Peyer's patch (tissue), 4 donors: ENCODE measurements around the gene KATNA1. TPM values are rescaled to one million over a fixed set of nuclear protein-coding genes. Genes with fewer than 3 reads are reported as not detected.

Experiments
- DNase-seq, 3 donors: peaks; one replicate each; pipeline ENCODE4 v3.0.0-alpha.2; 2017 to 2019
- H3K27ac ChIP-seq, 4 donors: fragments of 200-600 bp; sonication (generic); one replicate each; pipeline ENCODE4 v1.5.1; 2016 to 2019
- H3K27me3 ChIP-seq, 2 donors: fragments of 200-600 bp; sonication (generic); one replicate each; pipeline ENCODE4 v1.5.1; 2019
- H3K36me3 ChIP-seq, 3 donors: fragments of 200-600 bp; sonication (generic); one replicate each; pipeline ENCODE4 v1.5.1; 2016 to 2019
- H3K4me1 ChIP-seq, 4 donors: fragments of 200-600 bp; sonication (generic); one replicate each; pipeline ENCODE4 v1.5.1; 2016 to 2019
- H3K4me3 ChIP-seq, 4 donors: fragments of 200-600 bp; sonication (generic); 1 replicate in 3 of 4; 2 replicates in 1 of 4; pipeline ENCODE4 v1.5.1; 2016 to 2019; ENCODE audit warnings: mild to moderate bottlenecking in 1 of 4
- H3K9me3 ChIP-seq, 4 donors: fragments of 200-600 bp; sonication (generic); one replicate each; pipeline ENCODE4 v1.5.1; 2016 to 2019; ENCODE audit warnings: mild to moderate bottlenecking in 1 of 4
- CTCF ChIP-seq, 6 experiments: fragments of 450-650 bp in 4 of 6; fragments of 200-600 bp in 2 of 6; sonication (generic) in 1 of 6; IDR thresholded peaks; one replicate each; pipeline ENCODE4 v1.5.1; 2017 to 2019; ENCODE audit warnings: antibody characterized with exemption in 6 of 6, mild to moderate bottlenecking in 3 of 6, moderate library complexity in 1 of 6
- POLR2A ChIP-seq, 2 donors: fragments of 450-650 bp; IDR thresholded peaks; one replicate each; pipeline ENCODE4 v1.5.1; 2017; ENCODE audit warnings: antibody characterized with exemption in 2 of 2, mild to moderate bottlenecking in 2 of 2, moderate library complexity in 2 of 2
- total RNA-seq, 4 donors: library from RNA; depleted of rRNA; stranded (reverse); fragments of >200 nt; gene quantifications; one replicate each; pipeline ENCODE4 v1.1.0, GENCODE V29; 2016

Gene KATNA1
- total RNA-seq, 4 donors from 2014 or later, result 10.3 to 33.8 (median 15.0) TPM

- Histone ChIP-seq H3K9me3 (no peaks in the 10 kb centered on the region), H3K4me1 (no peaks in the 10 kb centered on the region), H3K4me3 (no peak overlapping the region), H3K36me3 (peaks cover 0 to 31% (median 0%) of the 10 kb centered on the region in 3 donors), H3K27ac (no peak overlapping the region), H3K27me3 (no peaks in the 10 kb centered on the region)
- TF ChIP-seq CTCF (IDR thresholded peaks at IDR 0.05) (no peak), POLR2A (IDR thresholded peaks at IDR 0.05) (no peak)
- no peak for DNase-seq
Observed at GRCh38 chr6:149657441-149657840, 8.9 kb upstream of the KATNA1 start.

GRCh38 chr6:149651056-149651455, 2.5 kb upstream of the KATNA1 start:
- DNase-seq, result no peak
- no peaks in the 10 kb centered on the region for H3K36me3 ChIP-seq
- no peaks in the 10 kb centered on the region for H3K27me3 ChIP-seq
- TF ChIP-seq CTCF (IDR thresholded peaks at IDR 0.05) (no peak), POLR2A (IDR thresholded peaks at IDR 0.05) (no peak)
- H3K4me1 ChIP-seq, result peaks cover 0 to 15% (median 0%) of the 10 kb centered on the region in 4 donors
- H3K27ac ChIP-seq, result no peak overlapping the region
- no peaks in the 10 kb centered on the region for H3K9me3 ChIP-seq
- H3K4me3 ChIP-seq, result no peak overlapping the region

GRCh38 chr6:149646599-149646998, 1.9 kb downstream of the KATNA1 start:
- H3K27me3 ChIP-seq, result no peaks in the 10 kb centered on the region
- no peak overlapping the region for H3K27ac ChIP-seq
- DNase-seq, result no peak
- peaks cover 0 to 15% (median 0%) of the 10 kb centered on the region in 4 donors for H3K4me1 ChIP-seq
- TF ChIP-seq POLR2A (IDR thresholded peaks at IDR 0.05) (no peak), CTCF (IDR thresholded peaks at IDR 0.05) (no peak)
- peak overlapping the region in 1 of 4 donors; percentile 76 for H3K4me3 ChIP-seq
- no peaks in the 10 kb centered on the region for H3K9me3 ChIP-seq
- no peaks in the 10 kb centered on the region for H3K36me3 ChIP-seq

GRCh38 chr6:149642829-149643580, 5.5 kb downstream of the KATNA1 start:
- no peak for DNase-seq
- no peak overlapping the region for H3K27ac ChIP-seq
- H3K9me3 ChIP-seq, result no peaks in the 10 kb centered on the region
- no peak overlapping the region for H3K4me3 ChIP-seq
- no peaks in the 10 kb centered on the region for H3K36me3 ChIP-seq
- H3K4me1 ChIP-seq, result peaks cover 0 to 11% (median 0%) of the 10 kb centered on the region in 4 donors
- H3K27me3 ChIP-seq, result no peaks in the 10 kb centered on the region
- TF ChIP-seq CTCF (IDR thresholded peaks at IDR 0.05) (no peak), POLR2A (IDR thresholded peaks at IDR 0.05) (no peak)

- no peaks in the 10 kb centered on the region for H3K27me3 ChIP-seq
- peaks cover 0 to 20% (median 0%) of the 10 kb centered on the region in 3 donors for H3K36me3 ChIP-seq
- no peak overlapping the region for H3K4me3 ChIP-seq
Observed at GRCh38 chr6:149636124-149636523, 12.4 kb downstream of the KATNA1 start.

More at GRCh38 chr6:149636124-149636523, 12.4 kb downstream of the KATNA1 start:
- no peaks in the 10 kb centered on the region for H3K4me1 ChIP-seq
- DNase-seq, result no peak
- no peaks in the 10 kb centered on the region for H3K9me3 ChIP-seq
- no peak overlapping the region for H3K27ac ChIP-seq
- no peak for TF ChIP-seq CTCF (IDR thresholded peaks at IDR 0.05)
- no peak for TF ChIP-seq POLR2A (IDR thresholded peaks at IDR 0.05)
